Smooth muscle cell of the brain vasculature (primary cell): ENCODE data around the gene WWOX.
"Not testable (repeated sequence)": the region's sequence is repeated elsewhere in the genome, so short reads cannot be mapped to it uniquely, and the experiment has no call there.

ENCODE experiments used
- DNase-seq: peaks from one replicate; pipeline ENCODE4 v3.0.0-alpha.2; 2012; ENCODE audit warnings: low read depth, low spot score

WWOX gene

DNA sequence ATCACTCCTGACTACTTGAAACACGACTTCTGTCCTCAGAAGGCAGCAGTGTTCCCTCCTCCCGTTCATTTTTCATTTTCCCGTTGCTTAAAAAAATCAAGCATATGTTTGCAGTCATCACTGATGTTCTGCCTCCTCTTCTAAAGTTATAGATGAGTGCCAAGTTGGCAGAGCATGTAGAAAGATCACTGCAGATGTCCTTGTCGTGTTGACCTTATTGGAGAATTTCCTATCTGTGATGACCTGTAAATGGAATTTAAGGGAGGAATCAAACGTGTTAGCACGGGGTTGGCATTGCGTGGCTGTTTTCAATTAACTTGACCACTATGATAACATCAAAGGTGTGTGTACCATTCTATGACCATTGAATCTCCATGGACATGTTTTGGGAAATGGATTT, 396.7 kb downstream of the WWOX start:
- DNase-seq: no peak

DNA sequence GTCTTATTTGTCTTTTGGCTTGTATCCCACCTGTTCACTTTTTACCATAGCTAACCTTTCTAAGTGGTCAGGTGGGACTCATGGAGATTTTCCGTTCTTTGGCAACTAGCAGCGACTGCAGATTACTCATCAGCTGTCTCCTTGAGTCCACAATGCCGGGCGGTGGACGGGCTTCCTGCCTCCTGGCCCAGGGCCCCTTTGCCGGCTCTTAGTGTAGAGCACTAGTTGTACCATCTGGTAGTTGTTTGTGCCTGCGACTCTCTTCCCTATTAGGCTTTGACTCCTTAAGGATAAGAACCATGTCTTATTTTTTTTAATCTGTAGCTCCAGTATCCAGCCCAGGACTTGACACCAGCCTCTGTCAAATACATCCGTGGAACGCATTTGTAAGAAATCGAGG, 399.9 kb downstream of the WWOX start:
- no peak for DNase-seq

DNA sequence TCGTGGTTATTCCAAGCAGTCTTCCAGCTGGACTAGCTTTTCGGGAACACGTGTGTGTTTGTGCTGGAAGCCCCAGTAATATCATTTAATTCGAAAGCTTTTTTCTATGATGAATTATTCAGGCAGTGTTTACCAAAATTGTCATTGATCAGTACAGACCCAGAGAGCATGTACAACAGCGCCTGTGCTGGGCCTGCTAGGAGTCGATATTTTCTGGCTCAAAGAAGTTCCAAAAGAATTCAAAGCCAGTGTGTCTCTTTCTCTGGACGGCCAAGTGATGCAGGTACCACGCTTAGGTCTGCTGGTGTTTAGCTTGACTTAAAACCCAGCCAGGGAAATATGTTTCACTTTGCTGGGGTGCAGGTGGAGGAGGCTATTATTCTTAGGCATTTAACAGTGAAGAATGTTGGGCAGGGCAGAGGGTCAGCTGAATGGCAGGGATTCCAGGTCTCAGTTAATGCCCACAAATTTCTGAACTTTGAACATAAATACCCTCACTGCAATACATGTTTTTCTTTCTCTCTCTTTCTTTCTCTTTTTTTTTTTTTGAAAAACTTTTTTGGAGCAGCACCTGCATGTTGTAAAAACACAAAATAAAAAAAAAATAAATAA, 401.3 kb downstream of the WWOX start:
- no peak for DNase-seq

DNA sequence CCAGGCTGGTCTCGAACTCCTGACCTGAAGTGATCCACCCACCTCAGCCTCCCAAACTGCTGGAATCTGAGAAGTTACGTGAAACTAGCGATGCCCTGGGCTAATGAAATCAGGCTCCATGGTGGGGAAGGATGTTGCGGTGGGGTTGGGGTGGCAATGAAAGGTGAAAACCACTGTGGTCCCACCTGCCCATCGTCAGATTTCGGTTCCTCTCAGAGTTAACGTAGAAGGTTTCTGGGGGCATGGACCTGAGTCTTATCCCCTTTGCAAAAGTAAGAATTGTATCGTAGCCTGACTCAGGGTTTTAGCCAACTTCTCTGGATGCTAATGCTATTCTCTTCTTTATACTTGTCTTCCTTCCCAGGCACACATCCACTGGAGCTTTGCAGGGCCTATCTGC, 402.3 kb downstream of the WWOX start:
- no peak for DNase-seq

DNA sequence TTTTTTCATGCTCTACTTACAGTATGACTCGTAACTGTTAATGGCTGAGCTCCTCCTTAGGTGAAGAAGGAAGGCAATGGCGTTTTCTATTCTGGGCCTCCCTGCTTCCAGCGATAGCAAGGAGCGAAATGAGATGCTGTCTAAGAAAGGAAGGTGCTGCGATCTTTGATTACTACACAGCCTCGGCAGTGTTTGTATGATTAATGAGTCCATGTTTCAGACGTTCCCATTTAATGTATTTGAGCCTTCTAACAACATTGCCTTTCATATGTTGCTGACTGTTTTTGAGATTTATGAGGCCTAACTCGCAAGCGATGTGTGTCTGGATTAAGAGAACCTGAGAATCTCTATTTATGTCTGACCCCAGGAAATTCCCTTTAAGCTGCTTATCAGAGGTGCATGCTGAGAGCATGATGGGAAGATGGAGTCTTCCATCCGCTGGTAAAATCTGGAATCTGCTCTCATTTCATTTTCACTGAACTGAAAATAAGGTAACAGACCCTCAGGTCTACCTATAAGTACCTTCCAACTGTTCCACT, 403.4 kb downstream of the WWOX start:
- no peak for DNase-seq

DNA sequence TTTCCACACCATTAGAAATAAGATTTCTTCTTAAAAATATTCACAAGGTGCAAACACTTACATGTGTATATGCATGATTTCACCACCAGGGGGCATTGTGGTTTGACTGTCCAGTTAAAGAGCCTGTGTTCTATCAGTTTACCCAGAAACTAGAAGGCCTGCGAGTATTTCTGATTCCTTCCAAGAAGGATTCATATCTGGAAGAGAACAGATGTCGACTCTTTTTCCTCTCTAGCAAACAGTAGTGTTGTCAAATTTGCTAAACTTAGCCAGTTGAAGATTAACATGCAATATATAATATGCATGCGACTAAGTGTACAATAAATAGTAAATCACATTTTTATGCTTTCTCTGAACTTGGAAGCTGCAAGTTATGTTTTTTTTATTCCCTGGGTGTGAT, 404.1 kb downstream of the WWOX start:
- no peak for DNase-seq

DNA sequence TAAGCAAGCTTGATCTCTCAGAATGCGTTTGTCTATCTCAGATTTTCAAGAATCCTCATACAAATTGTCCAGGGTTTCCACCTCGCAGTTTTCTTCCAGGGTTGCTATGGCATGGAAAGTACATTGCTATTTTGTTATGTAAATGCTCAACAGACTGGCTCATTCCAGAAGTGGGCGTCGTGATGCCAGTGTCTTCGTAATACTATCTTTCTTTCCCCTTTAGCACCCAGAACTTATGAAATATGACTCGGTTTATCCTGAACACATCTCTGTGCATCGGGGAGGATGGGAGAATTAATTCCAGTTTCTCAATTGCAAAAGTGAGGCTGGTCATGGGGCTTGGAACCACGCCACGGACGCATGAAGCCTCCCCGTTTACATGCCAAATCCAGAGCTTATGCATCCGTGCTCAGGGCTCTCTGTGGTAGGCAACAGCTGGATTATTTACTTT, 405.0 kb downstream of the WWOX start:
- no peak for DNase-seq

DNA sequence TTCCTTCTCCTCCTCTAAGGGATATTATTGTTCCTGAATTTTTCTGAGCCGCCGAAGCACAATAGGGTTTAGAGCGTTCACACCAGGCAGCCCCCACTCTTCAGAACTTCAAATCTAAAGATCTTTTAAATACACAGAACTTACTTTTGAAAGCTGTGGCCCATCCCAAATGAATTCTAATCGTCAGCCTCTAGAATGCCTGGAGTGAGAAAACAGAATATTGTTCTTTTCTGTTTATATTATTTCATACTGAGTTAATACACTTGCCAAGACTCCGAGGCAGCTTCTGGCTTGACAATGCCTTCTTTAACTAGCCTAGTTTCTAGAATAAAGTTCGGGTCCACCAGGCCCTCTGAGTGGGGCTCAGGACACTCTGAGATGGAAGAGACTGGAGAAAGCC, 405.6 kb downstream of the WWOX start:
- DNase-seq: no peak

DNA sequence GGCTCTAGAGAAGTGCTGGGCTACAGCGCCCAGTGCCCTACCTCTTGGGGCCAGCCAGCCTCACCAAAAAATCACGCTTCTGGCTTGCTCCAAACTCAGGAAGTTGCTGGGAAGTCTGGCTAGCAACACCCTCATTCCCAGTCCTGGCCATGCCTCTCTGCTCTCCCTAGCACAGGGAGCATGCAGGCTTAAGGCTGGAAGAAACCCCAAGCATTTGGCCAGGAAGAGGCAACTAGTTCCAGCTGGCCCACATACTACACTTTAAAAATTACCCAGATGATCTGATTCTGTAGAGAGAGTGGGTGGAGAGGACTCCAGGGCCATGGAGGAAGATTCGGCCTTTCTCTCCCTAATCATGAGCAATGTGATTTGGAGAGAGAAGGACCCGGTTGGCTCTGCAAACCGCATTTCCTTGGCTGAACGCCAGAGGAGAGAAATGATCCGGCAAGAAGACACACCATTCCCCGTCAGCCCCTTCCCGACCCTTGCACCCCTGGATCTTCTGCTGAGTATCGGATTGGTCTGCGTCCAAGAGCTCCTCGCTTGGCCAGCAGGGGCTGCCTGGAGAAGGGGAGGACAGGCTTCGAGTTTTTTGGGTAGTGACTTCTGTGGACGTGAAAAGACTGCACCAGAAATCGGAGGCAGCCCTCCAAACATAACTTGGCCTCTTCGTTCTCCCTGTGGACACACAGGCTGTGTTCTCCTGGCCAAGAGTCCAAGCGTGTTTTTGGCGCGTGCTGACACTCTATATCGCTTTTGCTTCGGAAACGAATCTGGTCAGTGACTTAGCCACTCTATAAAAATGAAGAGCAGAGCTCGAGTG, 406.3 kb downstream of the WWOX start:
- DNase-seq: no peak

DNA sequence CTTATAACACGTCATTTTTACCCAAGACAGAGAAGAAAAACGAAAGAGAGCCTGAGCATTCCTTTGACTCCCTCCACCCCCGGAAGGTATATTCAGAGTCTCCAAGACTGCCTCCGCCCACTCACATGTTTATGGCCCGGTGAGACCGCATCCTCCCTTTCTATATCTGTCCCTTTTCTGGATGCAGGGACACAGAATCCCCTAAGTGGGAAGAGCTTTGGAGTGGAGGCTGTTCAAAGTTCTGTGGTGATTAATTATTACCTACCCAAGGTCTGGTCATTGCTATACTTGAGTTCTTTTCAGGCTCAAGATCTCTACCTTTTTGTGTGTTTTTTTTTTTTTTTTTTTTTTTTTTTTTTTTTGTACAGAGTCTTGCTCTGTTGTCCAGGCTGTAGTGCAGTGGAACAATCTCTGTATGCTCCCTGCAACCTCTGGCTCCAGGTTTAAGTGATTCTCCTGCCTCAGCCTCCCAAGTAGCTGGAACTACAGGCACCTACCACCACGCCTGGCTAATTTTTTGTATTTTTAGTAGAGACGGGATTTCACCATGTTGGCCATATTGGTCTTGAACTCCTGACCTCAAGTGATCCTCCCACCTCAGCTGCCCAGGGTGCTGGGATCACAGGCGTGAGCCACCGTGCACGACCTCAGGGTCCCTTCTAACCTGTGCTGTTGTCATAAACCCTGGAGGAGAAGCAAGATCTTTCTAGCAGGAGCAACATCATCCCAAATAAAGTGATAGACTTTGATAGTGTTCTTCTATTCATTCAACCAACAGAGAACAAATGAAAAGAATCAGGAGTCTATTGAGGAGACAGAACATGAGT, 407.1 kb downstream of the WWOX start:
- DNase-seq: no peak

DNA sequence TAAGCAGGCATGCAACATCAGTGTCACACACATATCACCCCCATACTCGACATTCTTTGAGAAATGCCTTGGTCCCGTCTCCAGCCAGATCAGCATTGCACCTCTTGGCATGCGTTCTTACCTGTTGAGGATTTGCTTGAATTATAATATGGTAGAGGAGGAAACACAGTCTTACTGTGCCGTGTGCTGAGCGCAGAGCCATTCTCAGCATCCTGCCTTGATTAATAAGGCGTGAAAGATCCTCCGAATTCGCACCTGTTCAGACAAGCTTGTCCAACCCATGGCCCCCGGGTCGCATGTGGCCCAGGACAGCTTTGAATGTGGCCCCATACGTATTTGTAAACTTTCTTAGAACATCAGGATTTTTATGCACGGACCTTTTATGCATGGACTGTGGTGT, 408.1 kb downstream of the WWOX start:
- no peak for DNase-seq

DNA sequence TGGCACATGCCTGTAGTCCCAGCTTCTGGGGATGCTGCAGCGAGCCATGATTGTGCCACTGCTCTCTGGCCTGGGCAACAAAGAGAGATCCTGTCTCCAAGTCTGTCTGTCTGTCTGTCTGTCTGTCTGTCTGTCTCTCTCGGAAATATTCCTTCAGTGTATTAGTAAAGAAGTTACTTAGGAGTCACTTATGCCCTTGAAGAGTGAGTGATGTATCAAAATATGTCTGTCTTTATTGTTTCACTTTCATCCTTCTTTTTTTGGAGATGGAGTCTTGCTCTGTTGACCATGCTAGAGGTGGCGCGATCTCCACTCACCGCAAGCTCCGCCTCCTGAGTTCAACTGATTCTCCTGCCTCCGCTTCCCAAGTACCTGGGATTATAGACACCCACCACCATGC, 410.5 kb downstream of the WWOX start:
- DNase-seq: no peak

DNA sequence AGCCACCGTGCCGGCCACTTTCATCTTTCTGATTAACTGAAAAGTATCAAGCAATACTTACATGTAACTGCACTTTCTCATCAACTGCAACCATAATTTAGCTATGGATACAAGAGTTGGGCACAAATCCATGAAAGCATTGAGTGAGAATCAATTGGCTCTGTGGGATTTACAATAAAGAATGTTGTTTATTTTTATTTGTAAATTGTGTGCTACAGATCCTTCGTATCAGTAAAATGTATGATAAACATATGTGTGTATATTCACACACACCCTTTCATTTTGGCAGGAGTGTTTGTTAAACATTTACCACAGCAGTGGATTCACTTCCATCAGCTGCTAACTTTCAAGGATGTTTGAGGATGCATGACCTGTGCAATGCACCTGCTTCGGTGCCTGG, 411.0 kb downstream of the WWOX start:
- no peak for DNase-seq

DNA sequence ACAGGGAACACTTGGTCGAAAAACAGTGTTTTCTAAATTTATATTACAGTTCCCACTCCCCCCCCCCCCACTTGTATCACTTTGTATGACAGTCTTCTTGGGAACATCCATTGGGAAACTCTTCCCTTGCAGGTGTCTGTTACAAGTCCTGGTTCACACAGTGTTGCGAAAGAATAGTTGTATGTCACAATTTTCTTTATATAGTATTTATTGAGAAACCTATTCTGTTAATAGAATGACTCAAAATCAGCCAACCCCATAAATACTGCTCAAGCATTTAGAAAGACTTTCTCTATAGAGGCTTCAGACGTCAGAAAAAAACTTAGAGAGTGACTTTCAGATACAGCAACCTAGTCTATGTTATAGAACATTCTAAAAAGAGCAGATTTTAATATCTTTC, 414.4 kb downstream of the WWOX start:
- no peak for DNase-seq

DNA sequence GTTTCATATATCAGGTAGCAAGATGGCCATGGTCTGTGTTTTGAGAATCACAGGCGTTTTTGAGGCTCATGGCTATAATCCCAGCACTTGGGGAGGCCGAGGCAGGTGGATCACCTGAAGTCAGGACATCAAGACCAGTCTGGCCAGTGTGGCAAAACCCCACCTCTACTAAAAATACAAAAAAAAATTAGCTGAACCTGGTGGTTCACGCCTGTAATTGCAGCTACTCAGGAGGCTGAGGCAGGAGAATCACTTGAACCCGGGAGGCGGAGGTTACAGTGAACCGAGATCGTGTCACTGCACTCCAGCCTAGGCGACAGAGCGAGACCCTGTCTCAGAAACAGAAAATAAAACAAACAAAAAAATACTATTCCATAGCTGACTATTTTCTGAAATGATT, 415.4 kb downstream of the WWOX start:
- DNase-seq: not testable (repeated sequence)

DNA sequence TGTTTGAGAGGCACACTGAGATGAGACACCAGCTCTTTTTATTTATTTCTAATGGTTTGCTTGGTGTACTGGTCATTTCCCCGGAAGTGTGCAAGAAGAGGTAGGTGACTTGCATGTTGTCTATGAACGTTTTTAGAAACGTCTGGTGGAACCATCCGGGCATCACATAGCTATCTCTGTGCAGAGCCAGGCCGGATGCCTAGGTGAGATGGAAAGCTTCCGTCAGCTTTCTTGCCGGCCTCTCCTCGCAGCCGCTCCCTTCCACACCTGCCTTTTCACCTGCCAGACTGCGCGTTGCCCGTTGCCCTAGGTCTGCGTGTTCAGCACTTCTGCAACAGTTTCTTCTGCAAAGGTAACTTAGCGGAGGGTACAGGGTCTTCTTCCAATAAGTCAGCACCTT, 416.0 kb downstream of the WWOX start:
- DNase-seq: no peak

DNA sequence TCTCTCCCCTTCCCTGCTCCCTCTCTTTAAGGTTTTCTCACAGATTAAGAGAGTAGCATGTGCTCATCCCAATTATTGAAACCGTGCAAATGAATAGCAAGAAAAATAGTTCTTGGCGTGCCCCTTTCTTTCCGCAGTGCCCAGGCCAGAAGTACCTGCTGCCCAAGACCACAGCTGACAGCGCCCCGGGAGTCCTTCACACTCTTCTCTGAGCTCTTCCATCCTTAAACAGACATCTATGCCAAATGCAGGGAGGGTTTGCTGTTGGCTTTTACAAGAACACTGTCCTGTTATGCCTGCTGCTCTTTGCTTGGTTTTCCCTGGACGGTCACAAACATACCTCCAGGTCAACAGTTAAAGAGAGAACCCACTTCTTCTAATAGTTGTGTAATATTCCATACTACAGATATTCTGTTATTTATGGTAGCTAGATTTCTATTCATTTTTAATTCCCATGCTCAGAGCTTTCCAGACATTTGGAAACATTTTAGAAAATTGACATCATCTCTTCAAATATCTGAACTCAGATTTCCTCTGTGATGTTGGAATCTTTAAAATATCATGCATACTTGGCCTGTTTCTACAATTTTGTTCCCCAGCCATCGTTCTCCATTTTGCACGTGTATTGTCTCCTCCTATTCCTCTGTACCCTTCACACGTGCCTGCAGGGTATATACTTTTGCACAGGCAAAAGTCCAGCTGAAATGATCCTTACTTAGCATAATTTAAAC, 416.7 kb downstream of the WWOX start:
- no peak for DNase-seq

DNA sequence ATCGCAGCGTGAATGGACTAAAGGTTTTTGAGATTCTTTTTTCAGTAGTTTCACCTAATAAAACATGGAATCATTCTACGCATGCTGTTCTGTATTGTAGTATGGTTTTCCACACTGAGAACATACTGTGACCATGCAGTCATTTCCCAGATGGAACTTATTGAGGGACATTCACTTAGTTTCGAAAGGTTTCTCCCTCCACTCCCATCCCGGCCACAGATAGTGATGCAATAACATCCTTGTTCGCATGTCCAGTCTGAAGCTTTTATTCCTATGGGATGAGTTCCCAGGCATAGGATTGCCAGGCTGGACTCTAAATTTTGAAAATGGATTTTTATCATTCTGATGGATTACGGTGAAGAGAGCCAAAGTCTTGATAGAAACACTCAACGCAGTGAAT, 420.4 kb downstream of the WWOX start:
- no peak for DNase-seq

DNA sequence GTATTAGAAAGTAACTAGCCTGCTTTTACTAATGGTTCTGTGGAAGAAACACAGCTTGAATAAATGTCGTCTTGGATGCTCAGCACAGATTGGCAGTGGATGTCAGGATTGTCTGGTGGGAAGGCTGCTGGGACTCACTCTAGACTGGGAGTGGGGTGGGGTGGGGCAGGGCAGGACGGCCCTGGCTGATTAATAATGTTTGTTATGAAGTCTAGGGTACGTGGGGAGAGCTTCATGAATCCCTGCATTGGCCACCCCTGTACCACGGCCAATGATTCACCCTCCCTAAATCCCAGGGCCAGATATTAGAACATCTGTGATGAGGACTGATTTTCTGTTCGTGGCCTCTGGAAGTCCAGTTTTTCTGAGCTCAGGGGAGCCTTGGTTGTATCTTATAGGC, 421.0 kb downstream of the WWOX start:
- no peak for DNase-seq

DNA sequence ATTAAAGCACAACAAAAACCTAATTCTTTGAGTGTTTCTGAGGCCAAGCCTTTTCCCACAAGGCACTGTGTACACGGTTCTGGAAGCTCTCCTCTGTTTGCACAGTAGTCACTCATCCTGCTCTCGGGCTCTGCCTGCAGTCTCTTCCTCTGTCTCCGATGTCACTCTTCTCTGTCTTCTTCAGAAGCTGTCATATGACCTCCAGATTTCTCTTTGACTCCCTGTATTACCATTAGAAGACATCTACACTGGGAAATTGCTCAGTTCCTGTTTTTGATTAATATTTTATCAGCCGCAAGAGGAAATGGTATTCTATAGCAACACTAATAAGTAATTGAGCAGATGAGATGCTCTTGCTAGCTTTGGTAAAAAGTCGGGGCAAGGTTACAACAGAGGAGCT, 422.9 kb downstream of the WWOX start:
- DNase-seq: no peak

DNA sequence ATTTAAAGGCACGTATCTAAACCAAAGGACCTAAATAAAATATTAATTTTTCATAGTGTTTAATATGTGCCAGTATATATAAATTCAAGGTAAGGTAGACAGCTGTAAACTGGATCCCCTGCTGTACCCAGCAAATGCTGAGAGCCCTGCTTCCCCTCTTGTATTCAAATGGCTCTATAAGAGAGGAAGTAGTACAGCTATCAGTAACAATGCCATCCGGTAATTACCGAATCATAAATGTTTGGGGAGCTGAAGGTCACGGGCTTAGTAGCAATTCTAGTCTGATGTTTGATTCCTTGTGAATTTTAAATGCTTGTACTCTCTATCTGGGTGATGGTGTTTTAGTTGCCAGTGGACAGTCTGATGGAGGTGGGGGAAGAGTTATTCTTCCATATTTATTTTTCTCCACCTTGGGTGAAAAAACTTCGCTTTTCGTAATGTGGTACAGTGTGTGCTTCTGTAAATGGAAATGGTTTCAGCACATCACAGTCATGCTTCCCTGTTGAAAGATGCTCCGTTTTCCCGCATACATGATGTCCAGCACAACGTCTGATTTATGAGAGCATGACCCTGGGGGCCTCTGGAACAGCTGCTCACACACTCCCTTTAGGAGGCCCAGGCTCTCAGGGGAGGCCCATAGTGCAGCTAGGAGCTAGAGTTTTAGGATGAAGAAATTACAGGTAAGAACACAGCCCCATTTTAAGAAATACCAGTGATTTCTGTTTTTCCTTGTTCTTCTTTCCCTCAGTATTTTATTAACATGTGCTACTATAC, 423.9 kb downstream of the WWOX start:
- DNase-seq: no peak
